HG03095 (cell line): ENCODE measurements around the gene TMEM121B.

ENCODE experiments used
- ATAC-seq: cut with Tn5 transposase; IDR thresholded peaks from one replicate; pipeline ENCODE4 v1.9.1; 2021; ENCODE audit warnings: moderate library complexity; ENCODE audit not compliant: unreplicated experiment

TMEM121B gene

GRCh38 chr22:17095538-17095937 is 25.6 kb downstream of the TMEM121B start:
- ATAC-seq = no peak

GRCh38 chr22:17093081-17093480 is 28.1 kb downstream of the TMEM121B start:
- no peak for ATAC-seq

GRCh38 chr22:17091851-17092250 is 29.3 kb downstream of the TMEM121B start:
- ATAC-seq = no peak

- no peak for ATAC-seq
These were observed 30.6 kb downstream of the TMEM121B start for GRCh38 chr22:17090550-17090949.

GRCh38 chr22:17087498-17088131 is 33.5 kb downstream of the TMEM121B start:
- no peak for ATAC-seq

GRCh38 chr22:17086788-17087497 is 34.2 kb downstream of the TMEM121B start:
- no peak for ATAC-seq

GRCh38 chr22:17086296-17086695 is 34.9 kb downstream of the TMEM121B start:
- ATAC-seq = no peak

GRCh38 chr22:17085277-17086181 is 35.6 kb downstream of the TMEM121B start:
- peak; percentile 5 for ATAC-seq

GRCh38 chr22:17084554-17085276 is 36.4 kb downstream of the TMEM121B start, which contains the start of gene IL17RA:
IL17RA (plus strand) TSS chr22:17085000; CDS start chr22:17085092, 92 bp downstream.
- ATAC-seq = peak; percentile 93

GRCh38 chr22:17083811-17084441 is 37.2 kb downstream of the TMEM121B start:
- ATAC-seq = no peak

- no peak for ATAC-seq
These were observed 37.9 kb downstream of the TMEM121B start for GRCh38 chr22:17083255-17083654.

GRCh38 chr22:17079572-17079971 is 41.6 kb downstream of the TMEM121B start:
- no peak for ATAC-seq

GRCh38 chr22:17077255-17077654 is 43.9 kb downstream of the TMEM121B start:
- ATAC-seq = no peak

- ATAC-seq = no peak
These were observed 46.5 kb downstream of the TMEM121B start for GRCh38 chr22:17074648-17075002.

GRCh38 chr22:17072877-17073276 is 48.3 kb downstream of the TMEM121B start:
- ATAC-seq = no peak
